Cardiac muscle cell (in vitro differentiated cells and primary cell): ENCODE results near the gene PLD2. TPM values are rescaled to one million over a fixed set of nuclear protein-coding genes. Genes with fewer than 3 reads are reported as not detected.
A peak's percentile ranks its signal among the peaks of the same experiment; 100 is the strongest.

ENCODE experiments used
- DNase-seq, 2 donors: peaks; one replicate each; pipeline versions ENCODE4 v3.0.0 to v3.0.0-alpha.2; 2010 to 2017; ENCODE audit warnings: low read depth in 1 of 2, low spot score in 1 of 2
- H3K27ac ChIP-seq: fragments of 200-600 bp; sonication (generic); 2 replicates; pipeline ENCODE4 v1.5.1; 2016
- H3K27me3 ChIP-seq: fragments of 200-600 bp; sonication (generic); 2 replicates; pipeline ENCODE4 v1.6.0; 2016; ENCODE audit warnings: control low read depth
- H3K36me3 ChIP-seq: fragments of 200-600 bp; sonication (generic); 2 replicates; pipeline ENCODE4 v1.5.1; 2016; ENCODE audit warnings: control low read depth
- H3K4me1 ChIP-seq: fragments of 200-600 bp; sonication (generic); 2 replicates; pipeline ENCODE4 v1.8.1; 2017; ENCODE audit warnings: low read depth, mild to moderate bottlenecking, mixed run types
- H3K4me3 ChIP-seq: fragments of 200-600 bp; sonication (generic); 2 replicates; pipeline ENCODE4 v1.5.1; 2016; ENCODE audit warnings: mild to moderate bottlenecking
- H3K9me3 ChIP-seq: fragments of 200-600 bp; sonication (generic); 2 replicates; pipeline ENCODE4 v1.5.1; 2017; ENCODE audit warnings: low read depth, mild to moderate bottlenecking, control low read depth
- CTCF ChIP-seq: IDR thresholded peaks from 2 replicates; pipeline ENCODE4 v1.5.1; 2012; ENCODE audit warnings: low read depth, mild to moderate bottlenecking, low read length
- polyA plus RNA-seq: library from polyadenylated mRNA; unstranded; fragments of >200 nt; fragmentation: Nextera tagmentation; extraction: Ambion mirVana; gene quantifications from 2 replicates; pipeline ENCODE4 v1.2.1, GENCODE V29; 2016
- total RNA-seq: library from RNA; depleted of rRNA; stranded (reverse); fragments of >200 nt; gene quantifications from 2 replicates; pipeline ENCODE4 v1.2.3, GENCODE V29; 2016

Gene PLD2
- total and polyA plus RNA-seq, 2 experiments from 2014 or later: 15.0 to 16.8 TPM

DNA sequence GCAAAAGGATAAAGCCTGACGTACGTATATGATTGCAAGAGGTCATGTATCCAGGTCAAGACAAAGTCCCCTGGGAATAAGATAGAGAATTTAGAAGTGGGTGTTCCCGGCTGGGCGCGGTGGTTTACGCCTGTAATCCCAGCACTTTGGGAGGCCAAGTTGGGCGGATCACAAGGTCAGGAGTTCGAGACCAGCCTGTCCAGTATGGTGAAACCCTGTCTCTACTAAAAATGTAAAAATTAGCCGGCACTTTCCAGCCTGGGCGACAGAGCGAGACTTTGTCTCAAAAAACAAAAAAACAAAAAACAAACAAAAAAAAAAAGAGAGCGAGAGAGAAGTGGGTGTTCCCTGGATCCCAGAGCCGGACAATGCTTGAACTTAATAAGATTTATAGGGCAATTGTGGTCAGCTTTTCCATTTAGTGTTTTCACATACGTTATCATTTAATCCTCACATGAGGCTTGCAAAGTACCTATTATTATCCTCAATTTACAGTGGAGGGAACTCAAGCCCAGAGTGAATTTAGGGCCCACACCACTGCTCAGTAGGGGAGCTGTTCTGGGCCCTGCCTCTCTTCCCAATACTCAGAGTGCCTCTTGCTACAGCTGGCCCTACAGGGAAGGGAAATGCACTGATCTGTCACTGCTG is 18.7 kb upstream of the PLD2 start:
- peak in 1 of 2 donors; percentile 2 for DNase-seq
- Histone ChIP-seq H3K9me3 (no peaks in the 10 kb centered on the region), H3K36me3 (no peaks in the 10 kb centered on the region), H3K27me3 (peaks cover 10% of the 10 kb centered on the region), H3K4me3 (peak overlapping the region; percentile 47), H3K4me1 (no peaks in the 10 kb centered on the region), H3K27ac (no peak overlapping the region)
- no peak for TF ChIP-seq CTCF

DNA sequence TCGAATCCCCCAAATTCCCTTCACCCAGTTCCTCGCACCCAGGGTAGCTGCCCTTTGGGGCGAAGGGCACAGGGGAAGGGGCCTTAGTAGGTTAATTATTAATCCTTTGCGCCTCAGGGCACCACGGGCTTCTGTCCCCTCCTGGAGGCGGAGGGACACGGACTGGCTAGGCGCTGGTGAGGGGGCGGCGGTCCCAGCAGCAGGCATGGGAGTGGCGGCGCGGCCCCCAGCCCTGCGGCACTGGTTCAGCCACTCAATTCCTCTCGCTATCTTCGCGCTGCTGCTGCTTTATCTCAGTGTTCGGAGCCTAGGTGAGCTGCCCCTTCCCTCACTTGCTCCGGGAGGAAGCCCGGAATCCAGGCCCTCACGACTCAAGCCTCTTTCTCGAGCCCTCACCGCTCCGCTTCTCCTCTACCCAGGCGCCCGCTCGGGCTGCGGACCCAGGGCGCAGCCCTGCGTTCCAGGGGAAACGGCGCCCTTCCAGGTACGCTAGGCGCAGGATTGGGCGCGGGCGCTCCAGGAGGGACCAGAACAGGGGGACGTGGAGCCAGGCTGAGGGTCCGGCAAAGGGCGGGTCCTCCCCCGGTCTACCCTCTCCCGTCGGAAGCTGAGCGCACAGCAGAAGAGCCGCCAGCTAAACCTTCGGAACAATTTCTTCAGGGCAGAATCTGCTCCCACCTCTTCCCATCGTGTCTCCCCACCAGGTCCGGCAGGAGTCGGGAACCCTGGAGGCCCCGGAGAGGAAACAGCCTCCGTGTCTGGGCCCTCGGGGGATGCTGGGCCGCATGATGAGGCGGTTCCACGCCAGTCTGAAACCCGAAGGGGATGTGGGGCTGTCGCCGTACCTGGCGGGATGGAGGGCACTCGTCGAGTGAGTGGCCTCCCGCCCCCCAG is 17.9 kb upstream of the PLD2 start, which contains the start of gene GLTPD2:
Gene GLTPD2, plus strand, starts transcription at position 158 of the 894 bp plus-strand sequence. Its CDS starts 48 bp downstream, at position 206.
- DNase-seq: peak; percentile 11 to 38
- H3K27ac ChIP-seq: peak within 1 kb of the TSS; percentile 58
- TF ChIP-seq CTCF: no peak
- H3K4me3 ChIP-seq: peak within 1 kb of the TSS; percentile 47
- H3K27me3 ChIP-seq: peaks cover 10% of the 10 kb centered on the region
- no peaks in the 10 kb centered on the region for H3K4me1 ChIP-seq
- no peaks in the 10 kb centered on the region for H3K9me3 ChIP-seq
- no peaks in the 10 kb centered on the region for H3K36me3 ChIP-seq

GRCh38 chr17:4789701-4789950 is 17.3 kb upstream of the PLD2 start:
- H3K36me3 ChIP-seq: no peaks in the 10 kb centered on the region
- peaks cover 10% of the 10 kb centered on the region for H3K27me3 ChIP-seq
- DNase-seq: no peak
- H3K4me3 ChIP-seq: peak overlapping the region; percentile 47
- no peaks in the 10 kb centered on the region for H3K9me3 ChIP-seq
- H3K4me1 ChIP-seq: no peaks in the 10 kb centered on the region
- H3K27ac ChIP-seq: peak overlapping the region; percentile 58
- no peak for TF ChIP-seq CTCF

DNA sequence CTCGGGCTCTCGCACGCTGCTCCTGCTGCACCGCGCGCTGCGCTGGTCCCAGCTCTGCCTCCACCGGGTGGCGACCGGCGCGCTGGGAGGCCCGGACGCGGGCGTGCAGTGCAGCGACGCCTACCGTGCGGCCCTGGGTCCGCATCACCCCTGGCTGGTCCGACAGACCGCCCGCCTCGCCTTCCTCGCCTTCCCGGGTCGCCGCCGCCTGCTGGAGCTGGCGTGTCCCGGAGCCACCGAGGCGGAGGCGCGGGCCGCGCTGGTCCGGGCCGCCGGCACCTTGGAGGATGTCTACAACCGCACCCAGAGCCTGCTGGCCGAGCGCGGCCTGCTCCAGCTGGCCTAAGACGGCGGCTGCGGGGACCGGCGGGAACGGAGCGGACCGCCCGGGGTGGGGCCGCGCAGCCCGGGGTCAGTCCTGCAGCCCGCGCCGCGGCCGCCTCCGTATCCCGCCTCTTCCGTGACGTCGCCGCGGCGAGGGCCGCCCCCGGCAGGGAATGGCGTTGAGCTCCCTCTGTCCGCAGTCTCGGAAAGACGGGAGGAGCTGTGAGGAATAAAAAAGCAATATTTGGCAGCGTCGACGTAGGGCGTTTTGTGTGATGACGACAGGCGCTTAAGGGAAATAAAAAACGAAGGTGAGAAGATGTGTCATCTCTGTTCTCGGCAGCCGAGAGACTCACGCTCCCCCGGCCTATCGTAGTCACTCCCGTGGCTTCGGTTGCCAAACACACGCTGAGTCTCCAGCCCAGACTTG is 16.8 kb upstream of the PLD2 start:
- Histone ChIP-seq H3K4me3 (peak overlapping the region; percentile 47), H3K27me3 (peaks cover 10% of the 10 kb centered on the region), H3K9me3 (no peaks in the 10 kb centered on the region), H3K27ac (peak overlapping the region; percentile 58), H3K4me1 (no peaks in the 10 kb centered on the region), H3K36me3 (no peaks in the 10 kb centered on the region)
- peak; percentile 90 to 91 for DNase-seq
- TF ChIP-seq CTCF: peak; percentile 63

- H3K27ac ChIP-seq: no peak overlapping the region
- H3K9me3 ChIP-seq: no peaks in the 10 kb centered on the region
- H3K36me3 ChIP-seq: no peaks in the 10 kb centered on the region
- H3K27me3 ChIP-seq: peaks cover 9% of the 10 kb centered on the region
- H3K4me1 ChIP-seq: no peaks in the 10 kb centered on the region
- DNase-seq: no peak
- no peak for TF ChIP-seq CTCF
- H3K4me3 ChIP-seq: peak overlapping the region; percentile 47
Measured at GRCh38 chr17:4790705-4791088, 16.3 kb upstream of the PLD2 start.
